Erythroblast (primary cell): ENCODE data around the gene SHMT2.

Experiments
- GATA1 ChIP-seq: IDR thresholded peaks from 2 replicates; pipeline ENCODE4 v1.6.1; 2011; ENCODE audit warnings: low read depth, mild to moderate bottlenecking, control low read depth, low read length, moderate library complexity
- POLR2A ChIP-seq: IDR thresholded peaks from 2 replicates; pipeline ENCODE4 v1.6.1; 2011; ENCODE audit warnings: mild to moderate bottlenecking, low read length

DNA sequence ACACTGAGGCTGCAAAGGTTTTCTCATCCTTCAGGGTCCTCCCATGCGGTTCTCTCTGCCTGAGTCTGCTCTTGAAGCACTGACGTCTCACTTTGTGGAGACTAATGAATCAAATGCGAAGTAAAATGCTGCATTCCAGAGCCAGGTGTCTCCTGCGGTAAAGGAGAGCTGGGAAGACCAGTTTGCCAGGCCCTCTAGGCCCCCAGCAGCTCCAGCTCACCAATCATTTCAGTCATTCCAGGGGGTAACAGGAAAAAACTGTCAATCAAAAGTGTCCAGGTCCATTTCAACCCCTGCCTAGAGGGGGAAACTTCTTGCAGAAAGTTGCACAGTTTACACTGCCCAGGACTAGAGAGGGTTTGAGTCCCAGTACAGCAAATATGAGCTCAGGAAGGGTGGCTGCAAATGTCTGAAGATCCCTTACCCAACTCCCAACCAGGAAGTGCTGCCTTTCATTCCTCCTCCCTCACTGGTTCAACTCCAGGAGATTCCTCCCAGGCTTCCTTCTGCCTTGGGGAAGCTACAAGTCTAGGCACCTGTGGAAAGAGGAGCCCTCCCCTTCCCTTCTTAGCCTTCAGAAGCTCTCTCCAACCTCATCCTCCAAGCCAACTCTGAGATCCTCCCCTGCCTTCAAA lies 15.6 kb upstream of the SHMT2 start:
- no peak for TF ChIP-seq POLR2A
- TF ChIP-seq GATA1: no peak
